PC-9 (cell line): ENCODE data around the gene CNTNAP2.

Experiments
- EZH2 ChIP-seq: fragments of 200-600 bp; sonication (generic); IDR thresholded peaks from 2 replicates; pipeline ENCODE4 v1.8.0; 2017; ENCODE audit warnings: antibody characterized with exemption, low read depth
- TF ChIP-seq, protein P1 (sequence below): fragments of 200-600 bp; sonication (generic); conservative IDR thresholded peaks from 2 replicates; pipeline ENCODE4 v1.6.1; 2017; ENCODE audit warnings: mixed run types, antibody characterized with exemption, mild to moderate bottlenecking, moderate library complexity

DNA sequence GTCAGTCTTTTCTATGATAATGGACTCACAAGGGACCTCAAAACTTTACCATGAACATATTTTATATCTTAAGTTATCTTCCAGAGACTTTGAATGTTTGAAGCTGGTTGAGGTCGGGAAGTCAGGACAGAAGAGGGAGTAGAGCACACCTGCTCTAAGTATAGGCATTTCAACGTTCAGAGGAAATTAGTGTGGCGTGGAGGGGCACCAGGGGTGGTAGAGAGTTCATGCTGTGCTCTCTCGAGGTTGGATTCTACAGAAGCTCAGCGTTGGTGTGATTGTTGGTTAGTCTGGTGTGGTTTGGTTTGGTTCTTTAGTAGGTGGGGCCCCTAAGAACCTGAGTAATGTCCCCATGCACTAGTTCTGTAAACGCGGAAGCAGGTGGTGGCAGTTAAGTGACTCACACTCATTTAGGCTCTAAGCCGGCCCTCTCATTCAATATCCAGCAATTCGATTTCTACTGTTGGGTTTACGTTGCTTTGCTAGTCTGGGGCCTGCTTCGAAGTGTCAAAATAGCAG, 19.8 kb downstream of the CNTNAP2 start:
- TF ChIP-seq, protein P1, sequence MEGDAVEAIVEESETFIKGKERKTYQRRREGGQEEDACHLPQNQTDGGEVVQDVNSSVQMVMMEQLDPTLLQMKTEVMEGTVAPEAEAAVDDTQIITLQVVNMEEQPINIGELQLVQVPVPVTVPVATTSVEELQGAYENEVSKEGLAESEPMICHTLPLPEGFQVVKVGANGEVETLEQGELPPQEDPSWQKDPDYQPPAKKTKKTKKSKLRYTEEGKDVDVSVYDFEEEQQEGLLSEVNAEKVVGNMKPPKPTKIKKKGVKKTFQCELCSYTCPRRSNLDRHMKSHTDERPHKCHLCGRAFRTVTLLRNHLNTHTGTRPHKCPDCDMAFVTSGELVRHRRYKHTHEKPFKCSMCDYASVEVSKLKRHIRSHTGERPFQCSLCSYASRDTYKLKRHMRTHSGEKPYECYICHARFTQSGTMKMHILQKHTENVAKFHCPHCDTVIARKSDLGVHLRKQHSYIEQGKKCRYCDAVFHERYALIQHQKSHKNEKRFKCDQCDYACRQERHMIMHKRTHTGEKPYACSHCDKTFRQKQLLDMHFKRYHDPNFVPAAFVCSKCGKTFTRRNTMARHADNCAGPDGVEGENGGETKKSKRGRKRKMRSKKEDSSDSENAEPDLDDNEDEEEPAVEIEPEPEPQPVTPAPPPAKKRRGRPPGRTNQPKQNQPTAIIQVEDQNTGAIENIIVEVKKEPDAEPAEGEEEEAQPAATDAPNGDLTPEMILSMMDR: no peak
- TF ChIP-seq EZH2: no peak
